Breast epithelium (tissue), 3 donors: Measurements from ENCODE around the gene IGSF3.

Source experiments
- POLR2A ChIP-seq: fragments of 450-650 bp; IDR thresholded peaks from one replicate; pipeline ENCODE4 v1.6.1; 2016; ENCODE audit warnings: antibody characterized with exemption, mild to moderate bottlenecking, moderate library complexity
- POLR2AphosphoS5 ChIP-seq, 3 donors: sonication (generic); formaldehyde crosslinking; IDR thresholded peaks; one replicate each; pipeline ENCODE4 v1.6.1; 2017; ENCODE audit warnings: antibody characterized with exemption in 3 of 3
- TF ChIP-seq, protein P1 (sequence below), 3 donors: fragments of 450-650 bp; IDR thresholded peaks; one replicate each; pipeline ENCODE4 v1.5.1; 2016 to 2017; ENCODE audit warnings: antibody characterized with exemption in 3 of 3, mild to moderate bottlenecking in 3 of 3, moderate library complexity in 3 of 3

DNA sequence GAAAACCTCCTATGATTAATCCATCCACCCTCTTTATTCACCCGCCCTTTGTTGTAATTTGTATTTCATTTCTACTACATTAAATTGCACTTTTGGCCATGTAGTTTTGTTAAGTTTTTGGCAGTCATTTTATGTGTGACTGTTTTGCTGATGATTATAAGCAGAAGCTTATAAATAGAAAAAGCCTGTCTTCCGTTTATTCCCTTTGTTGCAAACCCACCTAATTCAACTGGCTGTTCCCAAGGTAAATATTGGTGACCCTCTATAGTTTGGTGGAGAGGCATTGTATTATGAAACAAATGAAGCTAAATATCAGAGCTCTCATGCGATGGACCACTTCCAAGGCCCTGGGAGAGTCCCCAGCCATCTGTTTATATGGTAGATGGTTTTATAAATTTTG lies 36.7 kb upstream of the IGSF3 start:
- TF ChIP-seq, protein P1, sequence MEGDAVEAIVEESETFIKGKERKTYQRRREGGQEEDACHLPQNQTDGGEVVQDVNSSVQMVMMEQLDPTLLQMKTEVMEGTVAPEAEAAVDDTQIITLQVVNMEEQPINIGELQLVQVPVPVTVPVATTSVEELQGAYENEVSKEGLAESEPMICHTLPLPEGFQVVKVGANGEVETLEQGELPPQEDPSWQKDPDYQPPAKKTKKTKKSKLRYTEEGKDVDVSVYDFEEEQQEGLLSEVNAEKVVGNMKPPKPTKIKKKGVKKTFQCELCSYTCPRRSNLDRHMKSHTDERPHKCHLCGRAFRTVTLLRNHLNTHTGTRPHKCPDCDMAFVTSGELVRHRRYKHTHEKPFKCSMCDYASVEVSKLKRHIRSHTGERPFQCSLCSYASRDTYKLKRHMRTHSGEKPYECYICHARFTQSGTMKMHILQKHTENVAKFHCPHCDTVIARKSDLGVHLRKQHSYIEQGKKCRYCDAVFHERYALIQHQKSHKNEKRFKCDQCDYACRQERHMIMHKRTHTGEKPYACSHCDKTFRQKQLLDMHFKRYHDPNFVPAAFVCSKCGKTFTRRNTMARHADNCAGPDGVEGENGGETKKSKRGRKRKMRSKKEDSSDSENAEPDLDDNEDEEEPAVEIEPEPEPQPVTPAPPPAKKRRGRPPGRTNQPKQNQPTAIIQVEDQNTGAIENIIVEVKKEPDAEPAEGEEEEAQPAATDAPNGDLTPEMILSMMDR (IDR thresholded peaks at IDR 0.05): no peak
- TF ChIP-seq POLR2A: no peak
- no peak for TF ChIP-seq POLR2AphosphoS5 (IDR thresholded peaks at IDR 0.05)
